ENCODE data around the gene WFS1. TPM values are rescaled to one million over a fixed set of nuclear protein-coding genes. Genes with fewer than 3 reads are reported as not detected.

Gene WFS1
- total and polyA plus RNA-seq, 2 of the 8 experiments (the other 6 are each of a cell fraction or from before 2014, with no cell fraction given), result 29.1 to 43.1 TPM

DNA sequence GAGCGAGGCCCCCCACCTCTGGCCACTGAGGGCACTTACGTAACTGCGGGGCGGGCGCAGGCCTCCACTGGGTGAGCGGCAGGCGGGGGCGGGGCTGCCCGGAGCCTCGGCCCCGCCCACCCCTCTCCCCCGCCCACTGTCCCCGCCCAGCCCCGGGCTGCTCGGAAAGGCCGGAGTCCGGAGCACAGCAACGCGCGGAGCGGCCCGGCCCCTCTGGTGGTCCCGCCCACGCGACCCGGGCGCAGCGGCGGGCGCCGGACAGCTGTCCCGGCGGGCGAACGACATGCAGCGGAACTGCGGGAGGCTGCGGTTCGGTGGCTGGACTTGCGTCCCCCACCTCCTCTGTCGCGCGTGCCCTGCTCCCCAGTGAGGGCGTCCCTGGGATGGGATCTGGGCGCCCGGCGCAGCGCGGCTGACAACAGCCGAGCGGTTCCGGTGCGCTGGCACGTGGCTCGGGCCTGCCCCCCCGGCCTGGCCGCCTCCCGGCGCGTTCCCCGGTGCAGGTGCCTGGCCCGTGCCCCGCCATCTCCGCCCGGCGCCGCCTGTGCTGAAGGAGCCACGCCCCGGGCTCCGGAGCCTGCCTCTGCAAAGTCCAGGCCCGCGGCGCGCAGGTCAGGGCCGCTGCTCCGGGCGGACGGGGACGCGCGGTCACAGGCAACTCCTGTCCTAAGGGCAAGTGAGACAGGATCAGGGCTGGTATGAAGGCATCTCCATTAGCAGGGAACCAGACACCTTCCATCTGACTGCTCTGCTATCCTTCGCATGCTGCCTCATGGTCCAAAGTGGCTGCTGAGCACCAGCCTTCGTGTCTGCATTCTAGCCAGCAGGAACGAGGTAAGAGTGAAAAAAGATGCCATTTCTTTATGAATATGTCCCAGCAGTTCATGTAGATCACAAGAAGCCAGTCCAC, 47.5 kb upstream of the WFS1 start (continued):
- TF ChIP-seq CBX5 (IDR thresholded peaks at IDR 0.05; ENCODE audit: low read depth, low read length) (no peak), YY1 (IDR thresholded peaks at IDR 0.05; ENCODE audit: low read depth, low read length) (no peak), POLR2AphosphoS5 (IDR thresholded peaks at IDR 0.05; ENCODE audit: low read depth, low read length) (no peak), KDM4A (IDR thresholded peaks at IDR 0.05; ENCODE audit: low read depth, low read length, severe bottlenecking) (peak; percentile 89), TBP (IDR thresholded peaks at IDR 0.05; ENCODE audit: low read depth, low read length) (no peak), SUZ12 (IDR thresholded peaks at IDR 0.05; ENCODE audit: low read length) (no peak), CTBP2 (IDR thresholded peaks at IDR 0.05; ENCODE audit: borderline replicate concordance, insufficient read depth, insufficient read length, low read length) (no peak), GTF2F1 (IDR thresholded peaks at IDR 0.05; ENCODE audit: borderline replicate concordance, low read depth, low read length) (no peak), ZNF274 (IDR thresholded peaks at IDR 0.05; ENCODE audit: borderline replicate concordance, extremely low read depth, low read length) (no peak), SP2 (IDR thresholded peaks at IDR 0.05; ENCODE audit: low read length) (no peak), EP300 (IDR thresholded peaks at IDR 0.05; ENCODE audit: borderline replicate concordance in 1 of 2, low read depth in 2 of 2, low read length in 2 of 2) (no peak), GABPA (IDR thresholded peaks at IDR 0.05; ENCODE audit: borderline replicate concordance, insufficient read depth, low read length) (no peak), JUND (IDR thresholded peaks at IDR 0.05; ENCODE audit: low read length) (no peak), CHD1 (IDR thresholded peaks at IDR 0.05; ENCODE audit: low read depth, low read length) (no peak), HDAC2 (IDR thresholded peaks at IDR 0.05; ENCODE audit: borderline replicate concordance in 1 of 2, low read depth in 2 of 2, low read length in 2 of 2) (peak in 1 of 2 experiments; percentile 100; a peak in 2 of 4 replicates), TAF1 (IDR thresholded peaks at IDR 0.05; ENCODE audit: low read depth, low read length) (no peak), SRF (IDR thresholded peaks at IDR 0.05; ENCODE audit: low read depth, low read length) (no peak), RFX5 (IDR thresholded peaks at IDR 0.05; ENCODE audit: borderline replicate concordance, low read depth, low read length) (no peak), SIRT6 (IDR thresholded peaks at IDR 0.05; ENCODE audit: low read length) (no peak)
- TF ChIP-seq, protein P1, sequence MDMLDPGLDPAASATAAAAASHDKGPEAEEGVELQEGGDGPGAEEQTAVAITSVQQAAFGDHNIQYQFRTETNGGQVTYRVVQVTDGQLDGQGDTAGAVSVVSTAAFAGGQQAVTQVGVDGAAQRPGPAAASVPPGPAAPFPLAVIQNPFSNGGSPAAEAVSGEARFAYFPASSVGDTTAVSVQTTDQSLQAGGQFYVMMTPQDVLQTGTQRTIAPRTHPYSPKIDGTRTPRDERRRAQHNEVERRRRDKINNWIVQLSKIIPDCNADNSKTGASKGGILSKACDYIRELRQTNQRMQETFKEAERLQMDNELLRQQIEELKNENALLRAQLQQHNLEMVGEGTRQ (IDR thresholded peaks at IDR 0.05; ENCODE audit: low read length), result no peak
- TF ChIP-seq, protein P2, sequence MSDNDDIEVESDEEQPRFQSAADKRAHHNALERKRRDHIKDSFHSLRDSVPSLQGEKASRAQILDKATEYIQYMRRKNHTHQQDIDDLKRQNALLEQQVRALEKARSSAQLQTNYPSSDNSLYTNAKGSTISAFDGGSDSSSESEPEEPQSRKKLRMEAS (IDR thresholded peaks at IDR 0.05), result no peak; the same call in none of the 2 replicates
